Measurements from ENCODE around the gene LTA.
A peak's percentile ranks its signal among the peaks of the same experiment; 100 is the strongest.

Gene LTA

GRCh38 chr6:31533455-31533841 lies 38.6 kb upstream of the LTA start:
- no peak overlapping the region for H3K27ac ChIP-seq (replicated peaks)
- DNase-seq (ENCODE audit: low read depth in 1 of 2, low spot score in 1 of 2): no peak
- no peaks in the 10 kb centered on the region for H3K27me3 ChIP-seq (ENCODE audit: insufficient read depth, poor library complexity, severe bottlenecking)
- no peak overlapping the region for H3K4me3 ChIP-seq (replicated peaks; ENCODE audit: insufficient read depth, low read length)
- no peak for TF ChIP-seq SPI1 (IDR thresholded peaks at IDR 0.05; ENCODE audit: borderline replicate concordance, low read depth)
- TF ChIP-seq REST (IDR thresholded peaks at IDR 0.05; ENCODE audit: insufficient replicate concordance, low read depth): no peak
- no peak for TF ChIP-seq GABPA (IDR thresholded peaks at IDR 0.05; ENCODE audit: low read depth)
- TF ChIP-seq POLR2AphosphoS5 (IDR thresholded peaks at IDR 0.05; ENCODE audit: low read depth): no peak
- TF ChIP-seq CTCF (IDR thresholded peaks at IDR 0.05; ENCODE audit: insufficient read depth, low read length): no peak

GRCh38 chr6:31534011-31534410 lies 38.1 kb upstream of the LTA start:
- DNase-seq (ENCODE audit: low read depth in 1 of 2, low spot score in 1 of 2): no peak
- TF ChIP-seq POLR2AphosphoS5 (IDR thresholded peaks at IDR 0.05; ENCODE audit: low read depth): peak; percentile 10; the same call in 1 of the 2 replicates
- TF ChIP-seq CTCF (IDR thresholded peaks at IDR 0.05; ENCODE audit: insufficient read depth, low read length): no peak
- Histone ChIP-seq H3K27ac (replicated peaks) (no peak overlapping the region), H3K27me3 (ENCODE audit: insufficient read depth, poor library complexity, severe bottlenecking) (no peaks in the 10 kb centered on the region), H3K4me3 (replicated peaks; ENCODE audit: insufficient read depth, low read length) (no peak overlapping the region)

- Histone ChIP-seq H3K27me3 (ENCODE audit: insufficient read depth, poor library complexity, severe bottlenecking) (no peaks in the 10 kb centered on the region), H3K27ac (replicated peaks) (no peak overlapping the region), H3K4me3 (replicated peaks; ENCODE audit: insufficient read depth, low read length) (no peak overlapping the region)
- no peak for TF ChIP-seq GABPA (IDR thresholded peaks at IDR 0.05; ENCODE audit: low read depth)
- TF ChIP-seq POLR2AphosphoS5 (IDR thresholded peaks at IDR 0.05; ENCODE audit: low read depth): no peak
- TF ChIP-seq SPI1 (IDR thresholded peaks at IDR 0.05; ENCODE audit: borderline replicate concordance, low read depth): no peak
- no peak for TF ChIP-seq REST (IDR thresholded peaks at IDR 0.05; ENCODE audit: insufficient replicate concordance, low read depth)
- no peak for DNase-seq (ENCODE audit: low read depth in 1 of 2, low spot score in 1 of 2)
Observed at GRCh38 chr6:31534521-31535040, 37.5 kb upstream of the LTA start.

GRCh38 chr6:31535538-31536324 lies 36.4 kb upstream of the LTA start:
- Histone ChIP-seq H3K4me3 (replicated peaks; ENCODE audit: insufficient read depth, low read length) (no peak overlapping the region), H3K27ac (replicated peaks) (no peak overlapping the region; the same call in 1 of the 2 replicates), H3K27me3 (ENCODE audit: insufficient read depth, poor library complexity, severe bottlenecking) (no peaks in the 10 kb centered on the region)
- no peak for DNase-seq (ENCODE audit: low read depth in 1 of 2, low spot score in 1 of 2)
- TF ChIP-seq CTCF (IDR thresholded peaks at IDR 0.05; ENCODE audit: insufficient read depth, low read length) (no peak), POLR2AphosphoS5 (IDR thresholded peaks at IDR 0.05; ENCODE audit: low read depth) (no peak), REST (IDR thresholded peaks at IDR 0.05; ENCODE audit: insufficient replicate concordance, low read depth) (no peak), SPI1 (IDR thresholded peaks at IDR 0.05; ENCODE audit: borderline replicate concordance, low read depth) (no peak), GABPA (IDR thresholded peaks at IDR 0.05; ENCODE audit: low read depth) (no peak)

Measured in HL-60 (cell line).